Motor neuron (in vitro differentiated cells): ENCODE data around the gene DUSP6. TPM values are rescaled to one million over a fixed set of nuclear protein-coding genes. Genes with fewer than 3 reads are reported as not detected.

Source experiments
- ATAC-seq, 8 experiments: fragments of 200-7000 bp; cut with Tn5 transposase; replicated peaks in 6 of 8; 2 replicates each; pipeline ENCODE4 v1.8.0; 2021; ENCODE audit warnings: mild to moderate bottlenecking in 8 of 8, moderate library complexity in 8 of 8
- H3K27ac ChIP-seq, 2 donors: fragments of 250-450 bp; sonication (Bioruptor Pico); 2 replicates each; pipeline ENCODE4 v1.9.0; 2021; ENCODE audit warnings: antibody characterized with exemption in 2 of 2, mild to moderate bottlenecking in 2 of 2, moderate library complexity in 1 of 2
- H3K4me1 ChIP-seq, 2 donors: fragments of 250-450 bp; sonication (Bioruptor Pico); replicated peaks in 1 of 2; 2 replicates each; pipeline ENCODE4 v1.6.1; 2021; ENCODE audit warnings: antibody characterized with exemption in 2 of 2, mild to moderate bottlenecking in 2 of 2, moderate library complexity in 1 of 2
- H3K4me3 ChIP-seq, 5 donors: fragments of 250-450 bp; sonication (Bioruptor Pico); 2 replicates each; pipeline ENCODE4 v1.9.0; 2021; ENCODE audit warnings: antibody characterized with exemption in 5 of 5, mild to moderate bottlenecking in 5 of 5, moderate library complexity in 4 of 5
- WGBS, 10 experiments: fragments of 450-650 bp; shearing (Covaris generic); methylation state at CpG; one replicate each; pipeline ENCODE4 v1.0.0; 2022; 5-methylcytosine and 5-hydroxymethylcytosine counted together
- in situ Hi-C, 9 experiments: fragments of 400-800 bp; cut with MboI; loops; one replicate each; pipeline ENCODE4 v1.15.0; 2021; ENCODE audit warnings: low sequenced_read_pairs in 9 of 9, low pct_unique_long_range_greater_than_20kb in 2 of 9; ENCODE audit not compliant: unreplicated experiment in 9 of 9
- total RNA-seq, 8 experiments: library from RNA; unstranded; fragments of 300-600 nt; gene quantifications; 2 replicates each; pipeline versions ENCODE4 v1.2.3 to v1.2.4, GENCODE V29; 2022

Gene DUSP6
- total RNA-seq, 8 experiments from 2014 or later: 6.8 to 67.6 (median 22.2) TPM

DNA sequence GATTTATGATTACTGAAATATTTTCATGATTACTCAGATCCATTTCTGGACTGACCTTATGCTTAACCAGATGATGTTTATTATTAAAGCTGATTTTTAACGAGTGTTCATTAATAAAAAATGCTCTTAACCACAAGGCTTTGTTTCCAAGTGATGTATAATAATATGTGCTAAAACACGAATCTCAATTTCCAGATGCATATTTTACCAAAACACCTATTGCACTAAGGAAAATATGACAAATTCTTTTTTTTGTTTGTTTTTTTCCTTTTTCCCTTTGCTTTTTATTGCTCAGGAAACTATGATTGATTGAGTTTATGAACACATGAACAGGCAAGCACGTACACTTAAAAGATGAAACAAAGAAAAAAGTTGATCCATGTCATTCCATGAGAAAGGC lies 16.9 kb upstream of the DUSP6 start:
- in situ Hi-C loops: no loop called here
- H3K4me3 ChIP-seq: no peak overlapping the region
- no peak overlapping the region for H3K27ac ChIP-seq
- H3K4me1 ChIP-seq: peaks cover 0 to 5% of the 10 kb centered on the region in 2 donors
- no peak for ATAC-seq
- WGBS, 10 experiments: 34 to 100% (median 84%) methylated on average over 1 to 3 of the region's 3 CpGs

DNA sequence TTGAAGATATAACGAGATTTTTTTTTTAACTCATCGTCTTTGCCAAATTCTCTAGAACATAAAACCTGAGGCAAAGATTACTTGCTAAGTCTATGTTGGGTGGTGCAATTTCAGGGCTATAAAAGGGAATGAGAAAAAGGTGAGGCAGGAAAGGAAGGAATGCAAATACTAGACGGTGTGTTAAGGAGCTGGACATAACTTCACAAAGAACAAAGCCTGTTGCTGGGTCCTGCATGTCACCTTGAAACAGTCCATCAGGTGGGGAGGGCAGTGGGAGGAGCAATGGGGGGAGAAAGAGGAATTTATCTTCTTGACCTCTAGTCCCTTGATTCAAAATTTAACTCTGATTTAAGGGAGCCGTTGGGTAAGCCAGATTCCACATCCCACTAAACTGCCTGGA lies 16.1 kb upstream of the DUSP6 start:
- WGBS, 10 experiments: 38 to 100% (median 94%) methylated on average over 1 to 4 of the region's 4 CpGs
- peaks cover 0 to 5% of the 10 kb centered on the region in 2 donors for H3K4me1 ChIP-seq
- no peak for ATAC-seq
- in situ Hi-C loops: no loop called here
- H3K4me3 ChIP-seq: no peak overlapping the region
- H3K27ac ChIP-seq: no peak overlapping the region

DNA sequence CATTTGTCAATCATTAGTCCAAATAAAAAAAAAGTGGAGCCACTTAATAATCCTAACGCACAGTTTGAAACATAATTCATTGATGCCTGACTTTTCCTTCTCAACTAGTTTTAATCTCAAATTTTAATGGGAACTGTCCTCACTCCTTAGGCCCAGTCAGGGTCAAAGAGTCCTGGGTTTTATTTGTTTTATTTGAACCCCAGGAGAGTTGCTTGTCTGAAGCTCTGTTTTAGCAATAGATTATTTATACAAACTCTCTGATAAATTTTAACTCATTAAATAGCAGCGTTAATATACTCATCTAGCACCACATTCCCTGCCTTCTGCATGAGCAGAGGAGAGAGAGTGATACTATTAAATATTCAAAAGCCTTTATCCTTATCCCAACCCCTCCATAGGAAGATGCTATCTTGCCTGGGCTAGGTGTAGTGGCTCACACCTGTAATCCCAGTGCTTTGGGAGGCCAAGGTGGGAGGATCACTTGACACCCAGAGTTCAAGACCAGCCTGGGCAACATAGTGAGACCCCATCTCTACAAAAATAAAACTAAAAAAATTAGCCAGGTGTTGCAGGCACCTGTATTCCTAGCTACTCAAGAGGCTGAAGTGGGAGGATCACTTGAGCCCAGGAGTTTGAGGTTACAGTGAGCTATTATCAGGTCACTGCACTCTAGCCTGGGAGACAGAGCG lies 14.5 kb upstream of the DUSP6 start:
- Histone ChIP-seq H3K27ac (no peak overlapping the region), H3K4me1 (peaks cover 0 to 5% of the 10 kb centered on the region in 2 donors), H3K4me3 (no peak overlapping the region)
- 73 to 100% (median 100%) methylated on average over 1 to 3 of the region's 3 CpGs; no CpG with 5 or more reads in 1 of the 10 experiments for WGBS, 10 experiments
- in situ Hi-C loops: no loop called here
- no peak for ATAC-seq

DNA sequence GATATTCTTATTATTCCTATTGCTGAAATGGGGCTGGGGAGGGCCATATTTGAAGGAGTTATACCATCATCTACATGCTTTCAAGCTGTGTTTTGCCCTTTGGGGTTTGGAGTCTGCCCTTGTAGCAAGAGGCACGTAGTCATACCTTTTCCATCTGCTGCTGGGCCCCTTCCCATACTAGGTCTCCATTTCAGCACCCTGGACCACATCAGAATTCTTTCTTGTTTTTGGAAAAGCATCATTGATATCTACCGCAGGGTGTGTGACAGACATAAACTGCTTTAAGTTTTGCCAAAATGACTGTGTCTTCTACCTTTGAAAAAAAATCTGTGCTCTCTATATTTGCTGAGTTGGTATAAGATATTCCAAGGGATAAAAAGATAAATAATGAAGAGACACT lies 12.3 kb upstream of the DUSP6 start:
- 56 to 100% (median 83%) methylated on average over 1 to 2 of the region's 2 CpGs; no CpG with 5 or more reads in 3 of the 10 experiments for WGBS, 10 experiments
- no peaks in the 10 kb centered on the region for H3K4me1 ChIP-seq
- in situ Hi-C loops: no loop called here
- no peak overlapping the region for H3K27ac ChIP-seq
- no peak overlapping the region for H3K4me3 ChIP-seq
- no peak for ATAC-seq

DNA sequence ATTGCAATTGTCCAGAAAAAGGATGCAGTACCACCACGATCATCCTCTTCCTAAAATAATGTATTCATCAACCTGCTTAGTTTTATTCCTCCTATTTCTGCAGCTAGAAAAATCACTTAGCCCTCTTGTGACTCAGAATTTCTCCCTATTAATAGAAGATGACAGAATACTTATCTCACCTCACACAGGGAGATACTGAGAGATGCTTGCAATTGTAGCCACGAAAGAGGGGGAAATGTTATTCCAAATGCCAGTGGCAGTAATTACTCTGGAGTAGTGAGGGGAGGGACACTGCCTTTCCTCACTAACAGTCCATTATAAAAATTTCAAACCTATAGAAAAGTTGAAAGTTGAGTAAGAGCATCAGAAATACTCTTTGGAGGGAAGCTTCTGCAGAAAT lies 11.8 kb upstream of the DUSP6 start:
- WGBS, 10 experiments: 60 to 100% (median 83%) methylated on average over 1 to 2 of the region's 2 CpGs; no CpG with 5 or more reads in 4 of the 10 experiments
- ATAC-seq: peak in 5 of 8 experiments; percentile 74 to 97 (median 90)
- in situ Hi-C loops: no loop called here

DNA sequence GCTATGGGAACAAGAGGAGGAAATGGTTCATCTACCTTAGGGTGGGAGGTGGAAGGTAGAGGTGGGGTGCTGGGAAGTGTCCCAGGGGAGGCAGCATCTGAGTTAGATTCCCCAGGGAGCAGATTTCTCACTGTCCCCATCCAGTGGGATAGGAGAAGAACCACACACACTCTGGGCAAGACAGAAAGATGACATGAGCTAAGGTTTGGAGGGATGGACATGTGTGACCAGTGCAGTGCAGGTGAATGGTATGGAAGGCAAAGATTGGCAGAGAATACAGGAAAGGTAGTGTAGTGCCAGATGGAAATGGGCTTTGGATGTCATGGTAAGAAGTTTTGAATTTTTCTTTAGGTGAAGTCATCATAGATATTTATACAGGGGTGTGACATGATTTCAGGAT lies 11.3 kb upstream of the DUSP6 start:
- Histone ChIP-seq H3K27ac (no peak overlapping the region), H3K4me3 (no peak overlapping the region), H3K4me1 (no peaks in the 10 kb centered on the region)
- in situ Hi-C loops: no loop called here
- peak in 4 of 8 experiments; percentile 11 to 46 (median 27) for ATAC-seq

More for the DNA sequence above, 11.8 kb upstream of the DUSP6 start:
- Histone ChIP-seq H3K4me3 (no peak overlapping the region), H3K4me1 (no peaks in the 10 kb centered on the region), H3K27ac (no peak overlapping the region)

DNA sequence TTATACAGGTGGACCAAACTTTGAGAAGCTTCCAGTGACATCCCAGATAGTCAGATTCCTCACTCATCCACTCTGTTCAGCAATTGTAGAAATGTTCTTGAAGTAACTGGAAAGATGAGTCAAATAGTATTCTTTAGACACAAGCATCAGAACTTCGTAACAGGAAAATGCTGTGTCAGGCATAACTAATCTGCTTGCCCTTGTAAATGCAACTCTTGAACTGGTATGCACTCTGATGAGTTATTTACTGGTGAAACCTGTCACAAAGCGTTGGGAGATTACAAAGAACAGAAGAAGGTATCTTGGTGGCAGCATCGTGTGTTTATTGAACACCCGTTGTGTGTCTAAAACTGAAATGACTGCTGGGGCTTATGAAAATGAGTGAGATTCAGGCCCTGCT lies 10.8 kb upstream of the DUSP6 start:
- 80 to 100% (median 97%) methylated on average over 1 to 4 of the region's 4 CpGs; no CpG with 5 or more reads in 1 of the 10 experiments for WGBS, 10 experiments
- in situ Hi-C loops: no loop called here

DNA sequence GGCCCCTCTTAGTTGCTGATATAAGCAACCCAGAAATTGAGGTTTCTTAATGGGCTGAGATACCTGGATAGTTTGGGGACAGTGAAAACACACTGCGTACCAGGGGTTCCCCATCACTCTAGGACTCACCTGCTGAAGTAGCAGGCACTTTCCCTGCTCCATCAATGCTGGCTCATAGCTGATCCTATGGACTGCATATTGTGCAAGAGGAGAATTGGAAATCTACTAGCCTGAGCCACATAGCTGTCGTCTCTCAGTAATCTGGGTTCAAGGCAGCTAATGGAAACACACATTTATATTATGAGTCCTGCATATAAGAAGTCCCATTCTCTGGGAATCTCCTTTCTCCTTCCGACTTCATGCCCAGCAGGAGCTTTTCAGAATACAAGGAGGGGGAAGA lies 7.3 kb upstream of the DUSP6 start:
- H3K27ac ChIP-seq: no peak overlapping the region
- 76 to 100% (median 90%) methylated on average over 1 to 3 of the region's 3 CpGs; no CpG with 5 or more reads in 3 of the 10 experiments for WGBS, 10 experiments
- in situ Hi-C loops: loop anchor here in 1 of 9 experiments (10.0 kb wide), 1 partner anchor 95 kb away; no protein-coding TSS in a partner anchor
- H3K4me3 ChIP-seq: no peak overlapping the region
- H3K4me1 ChIP-seq: peaks cover 23% of the 10 kb centered on the region in 2 donors
- no peak for ATAC-seq

More for the DNA sequence above, 10.8 kb upstream of the DUSP6 start:
- Histone ChIP-seq H3K4me3 (no peak overlapping the region), H3K27ac (no peak overlapping the region), H3K4me1 (no peaks in the 10 kb centered on the region)
- ATAC-seq: no peak

DNA sequence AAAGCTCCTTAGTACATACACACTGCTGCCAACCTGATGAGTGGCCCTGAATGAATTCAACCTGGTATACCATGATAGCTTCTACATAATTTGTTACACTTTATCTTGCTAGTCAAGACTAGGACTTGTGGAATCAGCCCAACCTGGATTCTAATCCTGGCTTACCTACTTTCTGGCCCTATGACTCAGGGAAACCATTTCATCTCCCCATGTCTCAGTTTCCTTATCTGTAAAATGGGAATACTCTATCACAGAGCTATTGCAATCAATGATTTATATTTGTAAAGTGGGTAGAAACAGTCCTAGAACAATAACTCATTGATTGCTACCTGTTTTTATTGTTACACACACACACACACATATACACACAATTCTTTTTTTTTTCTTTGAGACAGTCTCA lies 6.5 kb upstream of the DUSP6 start:
- in situ Hi-C loops: loop anchor here in 1 of 9 experiments (10.0 kb wide), 1 partner anchor 96 kb away; no protein-coding TSS in a partner anchor
- H3K27ac ChIP-seq: no peak overlapping the region
- H3K4me3 ChIP-seq: no peak overlapping the region
- H3K4me1 ChIP-seq: peaks cover 23% of the 10 kb centered on the region in 2 donors
- ATAC-seq: no peak

DNA sequence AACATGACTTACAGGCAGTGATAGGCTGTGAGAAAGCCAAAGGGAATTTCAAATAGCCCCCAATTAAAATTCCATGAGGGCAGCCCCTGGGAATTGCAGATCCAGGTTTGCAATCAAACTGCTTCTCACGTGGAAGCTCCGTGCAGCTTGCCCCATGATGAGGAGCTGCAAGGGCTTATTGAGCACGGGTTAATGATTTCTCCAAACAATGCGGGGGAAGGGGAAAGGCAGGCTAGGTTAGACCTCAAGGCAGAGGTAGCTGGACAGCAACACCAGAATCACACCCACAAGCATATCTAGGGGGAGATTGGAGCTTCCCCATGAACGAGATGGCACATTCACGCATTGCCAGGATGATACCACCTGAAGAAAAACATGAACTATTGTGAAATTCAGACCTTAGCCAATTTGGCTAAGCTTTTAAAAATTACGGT lies 5.0 kb upstream of the DUSP6 start:
- H3K4me3 ChIP-seq: no peak overlapping the region
- in situ Hi-C loops: loop anchor here in 1 of 9 experiments (10.0 kb wide), 1 partner anchor 97 kb away; no protein-coding TSS in a partner anchor
- H3K27ac ChIP-seq: no peak overlapping the region
- WGBS, 10 experiments: 13 to 100% (median 74%) methylated on average over 1 to 7 of the region's 7 CpGs
- no peak for ATAC-seq
- peaks cover 23% of the 10 kb centered on the region in 2 donors for H3K4me1 ChIP-seq

DNA sequence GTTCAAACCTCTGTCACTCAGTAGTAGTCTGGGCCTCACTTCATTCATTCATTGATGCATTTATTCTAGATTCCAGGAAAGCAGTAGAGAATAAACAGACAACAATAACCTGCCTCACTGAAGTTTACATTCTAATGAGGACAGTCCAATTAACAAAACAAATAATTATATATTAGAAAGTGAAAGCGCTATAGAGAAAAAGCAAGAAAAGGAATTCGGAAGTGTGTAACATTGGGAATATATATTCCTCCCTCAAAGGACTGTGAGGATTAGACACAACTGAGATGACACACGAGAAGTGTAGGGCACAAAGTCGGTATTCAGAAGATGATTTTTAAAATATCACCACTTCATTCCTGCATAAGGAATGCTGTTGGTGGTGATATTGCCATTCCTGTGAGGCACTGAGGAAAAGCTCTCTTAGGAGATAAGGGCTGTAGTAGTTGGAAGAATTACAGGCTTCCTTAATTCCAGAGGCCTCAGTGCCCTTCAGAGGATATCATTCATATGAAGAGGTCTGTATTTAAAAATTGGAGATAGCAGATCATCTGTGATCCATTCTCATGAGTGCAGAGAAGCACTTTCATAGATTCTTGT lies 3.9 kb upstream of the DUSP6 start:
- Histone ChIP-seq H3K4me3 (peak overlapping the region in 1 of 5 donors; percentile 72), H3K27ac (no peak overlapping the region), H3K4me1 (peaks cover 23% of the 10 kb centered on the region in 2 donors)
- WGBS, 10 experiments: 40 to 100% (median 64%) methylated on average over 2 to 4 of the region's 4 CpGs
- no peak for ATAC-seq
- in situ Hi-C loops: loop anchor here in 1 of 9 experiments (10.0 kb wide), 1 partner anchor 99 kb away; no protein-coding TSS in a partner anchor

DNA sequence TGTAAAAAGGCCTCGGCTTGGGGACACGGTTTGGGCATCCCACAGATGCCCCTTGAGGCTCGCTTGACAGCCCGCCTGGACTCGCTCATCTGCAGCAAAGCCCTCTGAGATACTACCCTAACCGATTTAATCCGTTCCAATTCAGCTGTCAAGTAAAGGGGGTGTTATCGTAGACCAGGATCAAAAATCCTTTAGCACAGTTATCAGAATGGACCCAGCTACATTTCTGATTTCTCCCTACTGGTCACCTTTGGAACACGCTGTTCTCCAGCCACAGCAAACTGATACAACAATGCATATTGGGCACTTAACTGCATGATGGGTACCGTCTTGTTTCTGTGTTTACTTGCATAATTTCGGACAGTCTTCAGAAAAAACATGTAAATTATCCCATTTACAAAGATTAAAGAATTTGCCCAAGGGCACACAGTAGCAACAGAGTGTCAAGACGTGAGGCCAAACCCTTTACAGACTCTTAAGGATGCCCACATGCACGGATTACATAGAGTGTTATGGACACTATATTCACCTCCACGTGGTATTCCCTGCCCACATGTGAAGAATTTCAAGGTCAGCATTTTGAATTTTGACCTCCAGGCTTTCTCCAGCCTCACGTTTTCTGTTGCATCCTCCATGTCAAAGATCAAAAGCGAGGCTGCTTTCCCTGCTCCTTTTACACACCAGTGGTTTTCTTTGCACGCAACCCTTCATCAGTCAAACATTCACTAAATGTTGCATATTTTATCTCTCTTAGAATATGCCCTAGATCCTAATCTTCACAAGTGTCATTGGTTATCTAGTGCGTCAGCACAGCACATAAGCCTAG lies 3.2 kb upstream of the DUSP6 start:
- peak in 1 of 8 experiments; percentile 0 for ATAC-seq
- Histone ChIP-seq H3K4me3 (peak overlapping the region; percentile 66 to 82 (median 77)), H3K27ac (no peak overlapping the region), H3K4me1 (peaks cover 23% of the 10 kb centered on the region in 2 donors)
- in situ Hi-C loops: loop anchor here in 1 of 9 experiments (10.0 kb wide), 1 partner anchor 99 kb away; no protein-coding TSS in a partner anchor
- 17 to 96% (median 37%) methylated on average over 3 to 16 of the region's 18 CpGs for WGBS, 10 experiments
